ENCODE data around the gene SKAP1. TPM values are rescaled to one million over a fixed set of nuclear protein-coding genes. Genes with fewer than 3 reads are reported as not detected.
A peak's percentile ranks its signal among the peaks of the same experiment; 100 is the strongest.

The SKAP1 gene
- total RNA-seq, 1 donor from 2014 or later: 51.9 TPM

DNA sequence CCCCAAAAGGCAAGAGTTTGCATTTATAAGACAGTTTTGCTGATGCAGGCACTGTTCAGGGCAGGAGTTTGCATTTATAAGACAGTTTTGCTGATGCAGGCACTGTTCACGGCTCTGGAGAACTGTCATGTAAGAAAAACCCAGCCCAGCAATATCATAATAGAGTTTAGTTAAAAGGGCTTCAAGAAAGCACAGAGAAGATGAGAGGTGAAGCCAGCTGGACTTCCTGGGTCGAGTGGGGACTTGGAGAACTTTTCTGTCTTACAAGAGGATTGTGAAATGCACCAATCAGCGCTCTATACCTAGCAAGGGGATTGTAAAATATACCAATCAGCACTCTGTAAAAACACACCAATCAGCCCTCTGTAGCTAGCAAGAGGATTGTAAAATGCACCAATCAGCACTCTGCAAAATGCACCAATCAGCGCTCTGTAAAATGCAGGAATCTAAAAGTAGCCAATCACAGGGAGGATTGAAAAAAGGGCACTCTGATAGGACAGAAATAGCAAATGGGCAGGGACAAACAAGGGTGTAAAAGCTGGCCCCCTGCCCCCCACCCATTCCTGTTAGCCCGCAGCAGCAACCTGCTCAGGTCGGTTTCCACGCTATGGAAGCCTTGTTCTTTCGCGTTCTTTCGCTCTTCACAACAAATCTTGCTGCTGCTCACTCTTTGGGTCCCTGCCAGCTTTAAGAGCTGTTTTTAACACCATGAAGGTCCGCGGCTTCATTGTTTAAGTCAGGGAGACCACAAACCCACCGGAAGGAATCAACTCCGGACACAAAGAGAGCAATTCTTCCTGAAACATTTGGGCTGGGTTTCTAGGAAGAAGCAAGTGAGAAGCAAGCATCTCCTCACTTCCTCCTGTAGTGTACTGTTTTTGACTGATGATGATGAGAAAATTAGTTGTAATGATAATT is 327.0 kb downstream of the SKAP1 start:
- peak overlapping the region; percentile 49 for H3K4me3 Mint-ChIP-seq
- intact Hi-C loops (cut with micrococcal nuclease): loop anchor here (10.0 kb wide), 1 partner anchor 352 kb away; no protein-coding TSS in a partner anchor

GRCh38 chr17:48102043-48102750 is 327.8 kb downstream of the SKAP1 start:
- Mint-ChIP-seq H3K4me3 (peak overlapping the region; percentile 97), H3K36me3 (ENCODE audit: low read depth) (peaks cover 7% of the 10 kb centered on the region), H3K27me3 (ENCODE audit: insufficient read depth) (no peaks in the 10 kb centered on the region), H3K9me3 (no peaks in the 10 kb centered on the region), H3K27ac (peak overlapping the region; percentile 76), H3K4me1 (ENCODE audit: low read depth) (peaks cover 48% of the 10 kb centered on the region)
- intact Hi-C loops (cut with micrococcal nuclease): loop anchor here (10.0 kb wide), 1 partner anchor 353 kb away; no protein-coding TSS in a partner anchor
- no peak for DNase-seq (ENCODE audit: low spot score)

More for the DNA sequence above, 327.0 kb downstream of the SKAP1 start:
- no peak overlapping the region for H3K27ac Mint-ChIP-seq
- no peaks in the 10 kb centered on the region for H3K9me3 Mint-ChIP-seq
- H3K36me3 Mint-ChIP-seq (ENCODE audit: low read depth): peaks cover 11% of the 10 kb centered on the region
- H3K4me1 Mint-ChIP-seq (ENCODE audit: low read depth): peaks cover 53% of the 10 kb centered on the region
- DNase-seq (ENCODE audit: low spot score): peak; percentile 19
- no peaks in the 10 kb centered on the region for H3K27me3 Mint-ChIP-seq (ENCODE audit: insufficient read depth)

- peak within 1 kb of the TSS; percentile 97 for H3K4me3 Mint-ChIP-seq
- H3K36me3 Mint-ChIP-seq (ENCODE audit: low read depth): peaks cover 7% of the 10 kb centered on the region
- H3K27me3 Mint-ChIP-seq (ENCODE audit: insufficient read depth): no peaks in the 10 kb centered on the region
- intact Hi-C loops (cut with micrococcal nuclease): loop anchor here (1.0 to 10.0 kb wide), 3 partner anchors 53 to 354 kb away; partner anchors contain the start of gene NFE2L1
- H3K27ac Mint-ChIP-seq: peak within 1 kb of the TSS; percentile 91
- no peaks in the 10 kb centered on the region for H3K9me3 Mint-ChIP-seq
- H3K4me1 Mint-ChIP-seq (ENCODE audit: low read depth): peaks cover 42% of the 10 kb centered on the region
- DNase-seq (ENCODE audit: low spot score): peak; percentile 91
These were observed 328.8 kb downstream of the SKAP1 start, which contains the start of gene CBX1 for GRCh38 chr17:48101012-48101720. Gene CBX1 (minus strand): TSS chr17:48101478. CDS start chr17:48077004, 24,474 bp downstream.

- H3K4me1 Mint-ChIP-seq (ENCODE audit: low read depth): peaks cover 42% of the 10 kb centered on the region
- no peaks in the 10 kb centered on the region for H3K9me3 Mint-ChIP-seq
- peaks cover 7% of the 10 kb centered on the region for H3K36me3 Mint-ChIP-seq (ENCODE audit: low read depth)
- H3K4me3 Mint-ChIP-seq: peak overlapping the region; percentile 97
- no peaks in the 10 kb centered on the region for H3K27me3 Mint-ChIP-seq (ENCODE audit: insufficient read depth)
- DNase-seq (ENCODE audit: low spot score): no peak
- intact Hi-C loops (cut with micrococcal nuclease): loop anchor here (1.0 to 10.0 kb wide), 3 partner anchors 52 to 354 kb away; partner anchors contain the start of gene NFE2L1
- H3K27ac Mint-ChIP-seq: peak overlapping the region; percentile 91
These were observed 329.4 kb downstream of the SKAP1 start for GRCh38 chr17:48100591-48101011.

DNA sequence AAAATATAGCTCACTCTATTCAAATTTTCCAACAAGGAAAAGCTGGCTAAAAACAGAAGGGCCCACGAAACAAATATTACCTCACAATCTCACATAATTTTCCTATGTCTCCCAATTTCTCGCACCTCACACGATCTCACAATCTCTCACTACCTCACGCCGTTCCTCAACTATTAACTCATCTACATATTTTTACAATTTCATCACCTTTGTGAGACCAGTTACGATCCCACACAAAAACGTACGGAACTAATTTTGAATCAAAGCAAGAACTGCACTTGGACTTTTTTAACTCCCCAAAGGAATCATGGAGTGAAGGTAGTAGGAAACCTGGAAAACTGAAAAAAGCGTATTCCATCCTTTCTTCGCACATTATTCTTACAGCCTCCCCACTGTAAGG is 329.9 kb downstream of the SKAP1 start:
- peak overlapping the region; percentile 97 for H3K4me3 Mint-ChIP-seq
- no peaks in the 10 kb centered on the region for H3K27me3 Mint-ChIP-seq (ENCODE audit: insufficient read depth)
- H3K36me3 Mint-ChIP-seq (ENCODE audit: low read depth): peaks cover 7% of the 10 kb centered on the region
- H3K9me3 Mint-ChIP-seq: no peaks in the 10 kb centered on the region
- H3K27ac Mint-ChIP-seq: no peak overlapping the region
- intact Hi-C loops (cut with micrococcal nuclease): loop anchor here (10.0 kb wide), 1 partner anchor 355 kb away; no protein-coding TSS in a partner anchor
- no peak for DNase-seq (ENCODE audit: low spot score)
- peaks cover 42% of the 10 kb centered on the region for H3K4me1 Mint-ChIP-seq (ENCODE audit: low read depth)

- H3K27ac Mint-ChIP-seq: no peak overlapping the region
- peaks cover 6% of the 10 kb centered on the region for H3K36me3 Mint-ChIP-seq (ENCODE audit: low read depth)
- H3K9me3 Mint-ChIP-seq: no peaks in the 10 kb centered on the region
- intact Hi-C loops (cut with micrococcal nuclease): no loop called here
- no peaks in the 10 kb centered on the region for H3K27me3 Mint-ChIP-seq (ENCODE audit: insufficient read depth)
- H3K4me1 Mint-ChIP-seq (ENCODE audit: low read depth): peaks cover 10% of the 10 kb centered on the region
- H3K4me3 Mint-ChIP-seq: no peak overlapping the region
- DNase-seq (ENCODE audit: low spot score): no peak
These were observed 334.4 kb downstream of the SKAP1 start for GRCh38 chr17:48095611-48096010.

- Mint-ChIP-seq H3K9me3 (no peaks in the 10 kb centered on the region), H3K27ac (no peak overlapping the region), H3K4me1 (ENCODE audit: low read depth) (peaks cover 5% of the 10 kb centered on the region), H3K27me3 (ENCODE audit: insufficient read depth) (no peaks in the 10 kb centered on the region), H3K4me3 (no peak overlapping the region), H3K36me3 (ENCODE audit: low read depth) (peaks cover 4% of the 10 kb centered on the region)
- no peak for DNase-seq (ENCODE audit: low spot score)
- intact Hi-C loops (cut with micrococcal nuclease): no loop called here
These were observed 336.5 kb downstream of the SKAP1 start for GRCh38 chr17:48093341-48094045.

GRCh38 chr17:48084932-48085331 is 345.1 kb downstream of the SKAP1 start:
- DNase-seq (ENCODE audit: low spot score): no peak
- Mint-ChIP-seq H3K4me1 (ENCODE audit: low read depth) (peaks cover 9% of the 10 kb centered on the region), H3K36me3 (ENCODE audit: low read depth) (no peaks in the 10 kb centered on the region), H3K27me3 (ENCODE audit: insufficient read depth) (no peaks in the 10 kb centered on the region), H3K4me3 (no peak overlapping the region), H3K9me3 (no peaks in the 10 kb centered on the region), H3K27ac (no peak overlapping the region)
- intact Hi-C loops (cut with micrococcal nuclease): no loop called here

Other genes starting within 250 kb of the SKAP1 start
- not detected in 2 replicates for gene HOXB1, start 100.8 kb upstream of the SKAP1 start, total RNA-seq
- 32.5 and 32.8 TPM in 2 replicates for gene HOXB2, start 114.9 kb upstream of the SKAP1 start, total RNA-seq
- gene HOXB4, start 148.1 kb upstream of the SKAP1 start, total RNA-seq: 3.8 and 4.2 TPM in 2 replicates
- 2.5 and 2.8 TPM in 2 replicates for gene HOXB3, start 160.0 kb upstream of the SKAP1 start, total RNA-seq
- gene HOXB5, start 163.6 kb upstream of the SKAP1 start, total RNA-seq: 0.10 TPM in 1 of 2 replicates, not detected in the other
- gene HOXB6, start 174.8 kb upstream of the SKAP1 start, total RNA-seq: 0.71 and 0.99 TPM in 2 replicates
- gene HOXB7, start 180.8 kb upstream of the SKAP1 start, total RNA-seq: 0.49 and 0.51 TPM in 2 replicates
- not detected in 2 replicates for gene HOXB8, start 185.1 kb upstream of the SKAP1 start, total RNA-seq
- gene HOXB9, start 196.1 kb upstream of the SKAP1 start, total RNA-seq: 0.27 and 0.39 TPM in 2 replicates